Adipocyte (in vitro differentiated cells): Measurements from ENCODE around the gene CTDP1.

ENCODE experiments used
- DNase-seq: peaks from one replicate; pipeline ENCODE4 v3.0.0-alpha.2; 2015; ENCODE audit warnings: low read depth
- H3K27me3 ChIP-seq: replicated peaks from 2 replicates; pipeline ENCODE4 v1.7.0; 2013; ENCODE audit warnings: mild to moderate bottlenecking, low read length, moderate library complexity; ENCODE audit not compliant: control insufficient read depth, insufficient read depth
- H3K36me3 ChIP-seq: 2 replicates; pipeline ENCODE4 v1.7.0; 2013; ENCODE audit warnings: low read length, mild to moderate bottlenecking, moderate library complexity; ENCODE audit not compliant: control insufficient read depth, insufficient read depth, severe bottlenecking
- H3K4me1 ChIP-seq: 2 replicates; pipeline ENCODE4 v1.7.0; 2013; ENCODE audit warnings: mild to moderate bottlenecking, low read length, moderate library complexity; ENCODE audit not compliant: control insufficient read depth, insufficient read depth
- H3K4me3 ChIP-seq: 2 replicates; pipeline ENCODE4 v1.7.0; 2013; ENCODE audit warnings: mild to moderate bottlenecking, low read length, moderate library complexity
- H3K9ac ChIP-seq: 2 replicates; pipeline ENCODE4 v1.7.0; 2013; ENCODE audit warnings: mild to moderate bottlenecking, low read length, moderate library complexity
- H3K9me3 ChIP-seq: 2 replicates; pipeline ENCODE4 v1.7.0; 2013; ENCODE audit warnings: mild to moderate bottlenecking, low read length, moderate library complexity; ENCODE audit not compliant: control insufficient read depth

The CTDP1 gene

DNA sequence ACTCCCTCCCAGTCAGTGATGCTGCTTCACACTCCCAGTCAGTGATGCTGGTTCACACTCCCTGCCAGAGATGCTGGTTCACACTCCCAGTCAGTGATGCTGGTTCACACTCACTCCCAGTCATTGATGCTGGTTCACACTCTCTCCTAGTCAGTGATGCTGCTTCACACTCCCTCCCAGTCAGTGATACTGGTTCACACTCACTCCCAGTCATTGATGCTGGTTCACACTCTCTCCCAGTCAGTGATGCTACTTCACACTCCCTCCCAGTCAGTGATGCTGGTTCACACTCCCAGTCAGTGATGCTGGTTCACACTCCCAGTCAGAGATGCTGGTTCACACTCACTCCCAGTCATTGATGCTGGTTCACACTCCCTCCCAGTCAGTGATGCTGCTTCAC lies 83.8 kb downstream of the CTDP1 start:
- no peaks in the 10 kb centered on the region for H3K36me3 ChIP-seq

DNA sequence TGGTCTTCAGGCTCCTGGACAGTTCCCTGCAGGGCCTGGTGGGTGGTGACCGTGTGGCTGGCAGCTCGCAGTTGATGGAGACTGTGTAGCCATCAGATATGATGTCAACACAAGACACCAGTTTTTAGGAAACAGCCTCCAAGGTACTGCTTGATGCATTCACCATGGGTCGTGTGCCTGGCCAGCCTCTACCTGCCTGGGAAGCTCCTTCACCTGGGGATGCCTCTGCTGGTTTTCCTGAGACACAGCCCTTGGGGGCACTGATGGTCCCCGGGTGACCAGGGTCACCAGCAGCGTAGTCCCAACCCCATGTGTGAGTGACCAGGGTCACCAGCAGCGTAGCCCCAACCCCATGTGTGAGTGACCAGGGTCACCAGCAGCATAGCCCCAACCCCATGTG lies 84.5 kb downstream of the CTDP1 start:
- H3K27me3 ChIP-seq: peaks cover 11% of the 10 kb centered on the region
- no peak for DNase-seq
- H3K4me1 ChIP-seq: no peaks in the 10 kb centered on the region
- no peak overlapping the region for H3K4me3 ChIP-seq
- peaks cover 19% of the 10 kb centered on the region for H3K9me3 ChIP-seq
- H3K9ac ChIP-seq: no peak overlapping the region
- H3K36me3 ChIP-seq: no peaks in the 10 kb centered on the region

More for the DNA sequence above, 83.8 kb downstream of the CTDP1 start:
- Histone ChIP-seq H3K27me3 (peaks cover 11% of the 10 kb centered on the region), H3K9me3 (peaks cover 18% of the 10 kb centered on the region), H3K4me3 (no peak overlapping the region), H3K9ac (no peak overlapping the region), H3K4me1 (no peaks in the 10 kb centered on the region)
- no peak for DNase-seq

GRCh38 chr18:79765491-79766245 lies 86.1 kb downstream of the CTDP1 start:
- Histone ChIP-seq H3K36me3 (no peaks in the 10 kb centered on the region), H3K9ac (no peak overlapping the region), H3K9me3 (peaks cover 19% of the 10 kb centered on the region), H3K27me3 (peaks cover 16% of the 10 kb centered on the region), H3K4me1 (no peaks in the 10 kb centered on the region), H3K4me3 (no peak overlapping the region)
- DNase-seq: peak; percentile 25

GRCh38 chr18:79766308-79766707 lies 86.7 kb downstream of the CTDP1 start:
- peaks cover 19% of the 10 kb centered on the region for H3K9me3 ChIP-seq
- no peaks in the 10 kb centered on the region for H3K36me3 ChIP-seq
- H3K27me3 ChIP-seq: peaks cover 16% of the 10 kb centered on the region
- H3K9ac ChIP-seq: no peak overlapping the region
- H3K4me3 ChIP-seq: no peak overlapping the region
- DNase-seq: no peak
- H3K4me1 ChIP-seq: no peaks in the 10 kb centered on the region

DNA sequence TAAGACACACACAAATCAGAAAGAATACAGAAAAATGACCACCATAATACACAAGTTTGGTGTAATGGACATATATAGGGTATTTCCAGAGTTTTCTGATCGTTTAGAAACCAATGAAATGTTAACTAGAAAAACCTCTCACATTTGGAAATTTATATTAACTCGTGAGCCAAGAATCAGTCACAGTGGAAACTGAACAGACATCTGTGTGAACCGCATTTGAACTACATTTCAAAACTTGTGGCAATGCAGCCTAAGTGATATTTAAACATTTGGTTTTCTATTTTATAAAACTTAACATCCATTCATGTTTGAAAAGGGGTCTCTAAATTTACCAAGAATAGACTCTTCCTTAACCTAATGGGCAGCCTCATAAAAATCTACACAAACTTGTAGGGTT lies 89.1 kb downstream of the CTDP1 start:
- Histone ChIP-seq H3K9me3 (peaks cover 19% of the 10 kb centered on the region), H3K27me3 (peaks cover 26% of the 10 kb centered on the region), H3K4me3 (no peak overlapping the region), H3K9ac (no peak overlapping the region), H3K36me3 (no peaks in the 10 kb centered on the region), H3K4me1 (no peaks in the 10 kb centered on the region)
- no peak for DNase-seq

- DNase-seq: no peak
- no peak overlapping the region for H3K4me3 ChIP-seq
- no peaks in the 10 kb centered on the region for H3K4me1 ChIP-seq
Observed at GRCh38 chr18:79769698-79770500, 90.3 kb downstream of the CTDP1 start.

GRCh38 chr18:79770501-79770815 lies 90.9 kb downstream of the CTDP1 start:
- no peaks in the 10 kb centered on the region for H3K36me3 ChIP-seq
- no peaks in the 10 kb centered on the region for H3K4me1 ChIP-seq
- no peak for DNase-seq
- H3K9ac ChIP-seq: no peak overlapping the region
- no peak overlapping the region for H3K4me3 ChIP-seq
- H3K27me3 ChIP-seq: peaks cover 29% of the 10 kb centered on the region
- peaks cover 19% of the 10 kb centered on the region for H3K9me3 ChIP-seq

More at GRCh38 chr18:79769698-79770500, 90.3 kb downstream of the CTDP1 start:
- Histone ChIP-seq H3K27me3 (peaks cover 26% of the 10 kb centered on the region), H3K9me3 (peaks cover 19% of the 10 kb centered on the region), H3K36me3 (no peaks in the 10 kb centered on the region), H3K9ac (no peak overlapping the region)

DNA sequence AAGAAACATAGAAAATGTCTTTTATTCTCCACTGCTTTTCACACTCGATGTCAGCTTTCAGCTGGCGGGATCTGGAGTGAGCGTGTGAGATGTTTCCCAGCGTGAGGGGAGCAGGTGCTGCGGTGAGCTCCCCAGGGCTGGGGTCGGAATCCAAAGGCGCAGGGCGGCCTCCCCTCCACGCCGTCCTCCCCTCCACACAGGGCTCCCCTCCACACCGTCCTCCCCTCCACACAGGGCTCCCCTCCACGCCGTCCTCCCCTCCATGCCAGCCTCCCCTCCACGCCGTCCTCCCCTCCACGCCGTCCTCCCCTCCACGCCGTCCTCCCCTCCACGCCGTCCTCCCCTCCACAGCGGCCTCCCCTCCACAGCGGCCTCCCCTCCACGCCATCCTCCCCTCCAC lies 91.2 kb downstream of the CTDP1 start:
- no peaks in the 10 kb centered on the region for H3K4me1 ChIP-seq
- DNase-seq: no peak
- H3K9ac ChIP-seq: no peak overlapping the region
- peaks cover 29% of the 10 kb centered on the region for H3K27me3 ChIP-seq
- no peaks in the 10 kb centered on the region for H3K36me3 ChIP-seq
- peaks cover 19% of the 10 kb centered on the region for H3K9me3 ChIP-seq
- H3K4me3 ChIP-seq: no peak overlapping the region

DNA sequence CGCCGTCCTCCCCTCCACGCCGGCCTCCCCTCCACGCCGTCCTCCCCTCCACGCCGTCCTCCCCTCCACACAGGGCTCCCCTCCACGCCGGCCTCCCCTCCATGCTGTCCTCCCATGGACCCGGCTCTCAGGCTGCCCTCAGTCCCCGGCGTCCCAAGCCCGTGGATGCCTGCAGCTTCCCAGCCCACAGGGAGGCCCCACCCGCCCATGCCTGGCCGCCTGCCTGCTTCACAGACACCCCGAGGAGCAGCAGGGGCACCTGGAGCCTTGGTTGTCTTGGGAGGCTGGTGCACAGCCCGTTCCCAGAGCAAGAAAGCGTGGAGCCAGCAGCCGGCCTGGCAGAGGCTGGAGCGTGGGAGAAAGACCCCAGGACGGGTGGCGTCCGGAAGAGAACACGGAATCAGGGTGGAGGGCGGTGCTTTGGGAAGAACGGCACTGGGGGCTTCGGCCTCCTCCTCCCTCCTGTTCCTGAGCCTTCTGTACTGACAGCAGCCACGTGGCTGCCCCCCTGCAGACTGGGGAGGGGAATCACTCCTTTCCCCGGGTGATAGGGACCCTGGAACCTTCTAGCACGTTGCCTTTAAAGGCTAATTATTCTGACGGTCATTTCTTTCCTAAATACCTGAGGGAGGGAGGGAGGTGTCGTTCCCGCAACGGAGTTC lies 92.0 kb downstream of the CTDP1 start:
- Histone ChIP-seq H3K36me3 (no peaks in the 10 kb centered on the region), H3K9ac (no peak overlapping the region), H3K4me3 (no peak overlapping the region), H3K27me3 (peaks cover 33% of the 10 kb centered on the region), H3K4me1 (no peaks in the 10 kb centered on the region), H3K9me3 (peaks cover 19% of the 10 kb centered on the region)
- DNase-seq: no peak

DNA sequence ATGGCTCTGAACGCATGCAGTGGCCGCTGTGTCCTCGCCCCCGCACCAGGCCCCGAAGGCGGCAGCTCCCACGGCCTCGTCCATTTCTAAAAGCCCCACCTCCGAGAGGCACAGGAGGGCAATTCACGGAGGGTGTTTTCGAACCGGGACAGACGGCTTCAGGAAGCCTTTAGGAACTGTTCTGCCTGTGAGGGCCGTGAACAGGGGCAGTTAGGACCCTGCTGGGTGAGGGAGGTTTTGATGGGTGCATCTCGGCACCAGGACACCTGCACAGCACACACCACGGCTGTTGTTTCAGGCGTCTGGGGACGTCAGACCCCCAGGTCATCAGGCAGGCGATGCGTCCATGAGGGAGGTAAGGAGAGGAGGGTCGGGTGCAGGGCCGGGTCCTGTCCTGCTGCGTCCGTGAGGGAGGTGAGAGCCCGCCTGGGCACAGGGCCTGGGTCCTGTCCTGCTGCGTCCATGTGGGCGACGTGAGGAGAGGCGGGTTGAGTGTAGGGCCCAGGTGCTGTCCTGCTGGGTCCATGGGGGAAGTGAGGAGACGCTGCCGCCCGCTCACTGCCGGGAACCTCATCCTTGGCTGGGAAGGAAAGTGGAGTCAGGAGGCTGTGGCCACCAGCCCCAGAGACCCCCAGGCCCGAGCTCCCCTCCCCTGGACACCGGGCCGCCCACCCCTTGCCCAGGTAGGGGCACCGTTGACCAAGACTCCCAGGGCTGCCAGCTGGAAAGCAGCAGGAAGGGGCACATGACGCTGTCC lies 92.7 kb downstream of the CTDP1 start:
- no peak for DNase-seq
- H3K9ac ChIP-seq: no peak overlapping the region
- H3K9me3 ChIP-seq: peaks cover 22% of the 10 kb centered on the region
- H3K4me3 ChIP-seq: no peak overlapping the region
- no peaks in the 10 kb centered on the region for H3K4me1 ChIP-seq
- H3K27me3 ChIP-seq: peaks cover 37% of the 10 kb centered on the region
- no peaks in the 10 kb centered on the region for H3K36me3 ChIP-seq
